CD4-positive, alpha-beta T cell treated with Interleukin-15 for 4 hours (primary cell): ENCODE results near the gene FUT6.

Source experiments
- DNase-seq: peaks from one replicate; pipeline ENCODE4 v3.0.0-alpha.2; 2020; ENCODE audit warnings: low spot score

Gene FUT6

GRCh38 chr19:5827891-5828660 is 11.4 kb downstream of the FUT6 start:
- DNase-seq, result peak; percentile 93

GRCh38 chr19:5827342-5827890 is 12.1 kb downstream of the FUT6 start:
- no peak for DNase-seq

GRCh38 chr19:5826531-5827341 is 12.8 kb downstream of the FUT6 start:
- DNase-seq, result no peak

GRCh38 chr19:5825178-5825577 is 14.3 kb downstream of the FUT6 start:
- no peak for DNase-seq

- no peak for DNase-seq
These were observed 14.8 kb downstream of the FUT6 start for GRCh38 chr19:5824751-5825150.

- DNase-seq, result no peak
These were observed 15.8 kb downstream of the FUT6 start for GRCh38 chr19:5823579-5824281.

GRCh38 chr19:5822181-5822844 is 17.2 kb downstream of the FUT6 start:
- no peak for DNase-seq

- no peak for DNase-seq
These were observed 17.9 kb downstream of the FUT6 start for GRCh38 chr19:5821521-5822180.

GRCh38 chr19:5820785-5821184 is 18.7 kb downstream of the FUT6 start:
- DNase-seq, result no peak

- DNase-seq, result no peak
These were observed 20.9 kb downstream of the FUT6 start for GRCh38 chr19:5818594-5818993.

- DNase-seq, result no peak
These were observed 22.3 kb downstream of the FUT6 start for GRCh38 chr19:5817218-5817617.

- DNase-seq, result no peak
These were observed 24.7 kb downstream of the FUT6 start for GRCh38 chr19:5814852-5815246.

- no peak for DNase-seq
These were observed 25.2 kb downstream of the FUT6 start for GRCh38 chr19:5814123-5814851.

GRCh38 chr19:5811117-5811516 is 28.4 kb downstream of the FUT6 start:
- DNase-seq, result no peak

- no peak for DNase-seq
These were observed 30.0 kb downstream of the FUT6 start for GRCh38 chr19:5809469-5809868.

GRCh38 chr19:5809053-5809452 is 30.4 kb downstream of the FUT6 start:
- no peak for DNase-seq

- no peak for DNase-seq
These were observed 31.2 kb downstream of the FUT6 start for GRCh38 chr19:5808120-5808816.

GRCh38 chr19:5806905-5807304 is 32.6 kb downstream of the FUT6 start:
- DNase-seq, result no peak

- no peak for DNase-seq
These were observed 33.4 kb downstream of the FUT6 start for GRCh38 chr19:5806133-5806489.

GRCh38 chr19:5805462-5806132 is 33.9 kb downstream of the FUT6 start:
- DNase-seq, result peak; percentile 48
